Calu3 (cell line): ENCODE results near the gene ANK2. TPM values are rescaled to one million over a fixed set of nuclear protein-coding genes. Genes with fewer than 3 reads are reported as not detected.
A peak's percentile ranks its signal among the peaks of the same experiment; 100 is the strongest.
"Not testable (repeated sequence)": the region's sequence is repeated elsewhere in the genome, so short reads cannot be mapped to it uniquely, and the experiment has no call there.

Source experiments
- BruUV-seq: library from RNA; stranded (reverse); fragments of 400-500 nt; replicated peaks from 2 replicates; lab custom pipeline; 2021; lab: Mats Ljungman, UMichigan
- CTCF ChIA-PET: fragments of 300-600 bp; sonication (Branson Sonifier 250); formaldehyde crosslinking; loops from one replicate; lab custom pipeline; 2022; ENCODE audit warnings: antibody characterized with exemption; lab: Charles Lee
- DNase-seq: peaks from one replicate; pipeline ENCODE4 v3.0.0; 2022
- H3K27ac Mint-ChIP-seq: one replicate; pipeline ENCODE4 v1.8.0; 2022; ENCODE audit warnings: mixed read lengths; ENCODE audit not compliant: unreplicated experiment
- H3K27me3 Mint-ChIP-seq: one replicate; pipeline ENCODE4 v1.8.0; 2022; ENCODE audit warnings: mixed read lengths; ENCODE audit not compliant: unreplicated experiment
- H3K36me3 Mint-ChIP-seq: one replicate; pipeline ENCODE4 v1.8.0; 2022; ENCODE audit warnings: mild to moderate bottlenecking, moderate library complexity, mixed read lengths; ENCODE audit not compliant: insufficient read depth, unreplicated experiment
- H3K4me1 Mint-ChIP-seq: one replicate; pipeline ENCODE4 v1.8.0; 2022; ENCODE audit warnings: mild to moderate bottlenecking, low read depth, mixed read lengths; ENCODE audit not compliant: unreplicated experiment
- H3K4me3 Mint-ChIP-seq: one replicate; pipeline ENCODE4 v1.8.0; 2022; ENCODE audit warnings: mild to moderate bottlenecking, low read depth, moderate library complexity, mixed read lengths; ENCODE audit not compliant: unreplicated experiment
- H3K9me3 Mint-ChIP-seq: one replicate; pipeline ENCODE4 v1.8.0; 2022; ENCODE audit warnings: low read depth, mixed read lengths; ENCODE audit not compliant: unreplicated experiment
- intact Hi-C: fragments of 100-400 bp; cut with micrococcal nuclease; formaldehyde crosslinking; loops from one replicate; pipeline ENCODE4 v1.10.0; 2022; ENCODE audit not compliant: unreplicated experiment
- total RNA-seq: library from RNA; stranded (reverse); gene quantifications from 2 replicates; pipeline ENCODE4 v1.2.3, GENCODE V29; 2022
- TF ChIP-seq, protein P1 (sequence below): fragments of 200-600 bp; IDR thresholded peaks from one replicate; pipeline ENCODE4 v1.8.0; 2022; ENCODE audit warnings: antibody characterized with exemption; ENCODE audit not compliant: unreplicated experiment

Gene ANK2
- total RNA-seq, 1 experiment from 2014 or later = 4.1 TPM

DNA sequence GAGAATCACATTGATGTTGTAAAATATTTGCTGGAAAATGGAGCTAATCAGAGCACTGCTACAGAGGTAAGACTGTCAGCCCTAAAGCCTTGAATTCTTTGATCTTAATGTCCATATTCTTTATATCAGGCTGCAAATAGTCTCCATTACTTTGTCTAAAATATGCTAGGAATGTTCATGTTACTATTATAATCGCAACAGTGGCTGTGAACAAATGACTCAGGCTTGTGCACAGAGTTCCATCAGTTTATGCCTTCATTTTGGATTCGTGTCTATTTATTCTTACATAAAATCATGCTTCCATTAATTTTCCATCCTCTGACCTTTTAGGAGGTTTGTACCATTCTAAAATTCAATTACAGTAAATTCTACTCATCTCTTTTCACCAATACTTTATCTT is 182.7 kb downstream of the ANK2 start:
- H3K27me3 Mint-ChIP-seq = no peaks in the 10 kb centered on the region
- CTCF ChIA-PET = no interaction called here
- H3K27ac Mint-ChIP-seq = no peak overlapping the region
- no peaks in the 10 kb centered on the region for H3K9me3 Mint-ChIP-seq
- TF ChIP-seq, protein P1, sequence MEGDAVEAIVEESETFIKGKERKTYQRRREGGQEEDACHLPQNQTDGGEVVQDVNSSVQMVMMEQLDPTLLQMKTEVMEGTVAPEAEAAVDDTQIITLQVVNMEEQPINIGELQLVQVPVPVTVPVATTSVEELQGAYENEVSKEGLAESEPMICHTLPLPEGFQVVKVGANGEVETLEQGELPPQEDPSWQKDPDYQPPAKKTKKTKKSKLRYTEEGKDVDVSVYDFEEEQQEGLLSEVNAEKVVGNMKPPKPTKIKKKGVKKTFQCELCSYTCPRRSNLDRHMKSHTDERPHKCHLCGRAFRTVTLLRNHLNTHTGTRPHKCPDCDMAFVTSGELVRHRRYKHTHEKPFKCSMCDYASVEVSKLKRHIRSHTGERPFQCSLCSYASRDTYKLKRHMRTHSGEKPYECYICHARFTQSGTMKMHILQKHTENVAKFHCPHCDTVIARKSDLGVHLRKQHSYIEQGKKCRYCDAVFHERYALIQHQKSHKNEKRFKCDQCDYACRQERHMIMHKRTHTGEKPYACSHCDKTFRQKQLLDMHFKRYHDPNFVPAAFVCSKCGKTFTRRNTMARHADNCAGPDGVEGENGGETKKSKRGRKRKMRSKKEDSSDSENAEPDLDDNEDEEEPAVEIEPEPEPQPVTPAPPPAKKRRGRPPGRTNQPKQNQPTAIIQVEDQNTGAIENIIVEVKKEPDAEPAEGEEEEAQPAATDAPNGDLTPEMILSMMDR = no peak
- DNase-seq = no peak
- H3K4me1 Mint-ChIP-seq = no peaks in the 10 kb centered on the region
- intact Hi-C loops = no loop called here
- no TSS peak for BruUV-seq
- H3K36me3 Mint-ChIP-seq = peaks cover 5% of the 10 kb centered on the region
- no peak overlapping the region for H3K4me3 Mint-ChIP-seq

DNA sequence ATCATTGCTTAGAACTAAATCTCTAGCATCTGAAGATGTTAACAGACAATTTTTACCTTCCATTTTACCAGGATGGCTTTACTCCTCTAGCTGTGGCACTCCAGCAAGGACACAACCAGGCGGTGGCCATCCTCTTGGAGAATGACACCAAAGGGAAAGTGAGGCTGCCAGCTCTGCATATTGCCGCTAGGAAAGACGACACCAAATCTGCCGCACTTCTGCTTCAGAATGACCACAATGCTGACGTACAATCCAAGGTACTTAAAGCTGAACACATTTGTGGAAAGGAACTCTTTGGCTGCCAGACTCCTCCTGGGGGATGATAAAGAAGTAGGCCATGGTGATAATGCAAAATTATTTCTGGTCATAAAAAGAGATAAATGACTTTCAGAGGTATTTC is 187.5 kb downstream of the ANK2 start:
- no peaks in the 10 kb centered on the region for H3K27me3 Mint-ChIP-seq
- DNase-seq = no peak
- intact Hi-C loops = no loop called here
- CTCF ChIA-PET = no interaction called here
- H3K4me3 Mint-ChIP-seq = no peak overlapping the region
- BruUV-seq = no TSS peak
- H3K4me1 Mint-ChIP-seq = no peaks in the 10 kb centered on the region
- no peaks in the 10 kb centered on the region for H3K36me3 Mint-ChIP-seq
- no peaks in the 10 kb centered on the region for H3K9me3 Mint-ChIP-seq
- TF ChIP-seq, protein P1 = no peak
- no peak overlapping the region for H3K27ac Mint-ChIP-seq

DNA sequence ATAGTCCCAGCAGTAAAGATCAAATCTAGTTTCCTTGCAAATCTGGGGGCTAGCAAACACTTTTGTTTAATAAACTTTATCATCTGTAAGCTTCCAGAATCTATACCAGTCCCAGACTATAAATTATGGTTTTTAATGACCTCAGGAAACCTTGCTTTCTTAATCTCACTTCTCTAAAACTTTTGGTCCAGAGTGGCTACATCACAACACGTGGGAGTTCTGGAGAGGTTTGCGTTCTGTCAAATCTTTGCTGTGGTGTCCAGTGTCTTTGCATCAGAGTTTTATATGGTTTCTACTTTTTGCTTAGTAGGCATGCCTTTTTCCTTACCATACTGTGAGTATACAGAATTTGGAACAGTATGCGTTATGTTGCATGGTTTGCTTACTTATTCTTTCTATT is 193.9 kb downstream of the ANK2 start:
- H3K4me1 Mint-ChIP-seq = no peaks in the 10 kb centered on the region
- no peaks in the 10 kb centered on the region for H3K36me3 Mint-ChIP-seq
- H3K9me3 Mint-ChIP-seq = no peaks in the 10 kb centered on the region
- no peaks in the 10 kb centered on the region for H3K27me3 Mint-ChIP-seq
- intact Hi-C loops = no loop called here
- CTCF ChIA-PET = no interaction called here
- TF ChIP-seq, protein P1 = no peak
- H3K4me3 Mint-ChIP-seq = no peak overlapping the region
- no peak for DNase-seq
- no peak overlapping the region for H3K27ac Mint-ChIP-seq
- BruUV-seq = no TSS peak

DNA sequence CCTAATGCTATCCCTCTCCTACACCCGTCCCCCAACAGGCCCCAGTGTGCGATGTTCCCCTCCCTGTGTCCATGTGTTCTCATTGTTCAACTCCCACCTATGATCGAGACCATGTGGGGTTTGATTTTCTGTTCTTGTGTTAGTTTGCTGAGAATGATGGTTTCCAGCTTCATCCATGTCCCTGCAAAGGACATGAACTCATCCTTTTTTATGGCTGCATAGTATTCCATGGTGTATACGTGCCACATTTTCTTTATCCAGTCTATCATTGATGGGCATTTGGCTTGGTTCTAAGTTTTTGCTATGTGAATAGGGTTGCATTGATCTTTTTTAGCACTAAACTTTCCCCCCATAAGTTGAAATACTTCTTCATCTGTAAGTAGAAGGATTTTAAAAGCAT is 195.3 kb downstream of the ANK2 start:
- H3K27ac Mint-ChIP-seq, H3K4me3 Mint-ChIP-seq, intact Hi-C loops, DNase-seq, H3K9me3 Mint-ChIP-seq, H3K36me3 Mint-ChIP-seq, H3K4me1 Mint-ChIP-seq, BruUV-seq, CTCF ChIA-PET, H3K27me3 Mint-ChIP-seq: not testable (repeated sequence)

DNA sequence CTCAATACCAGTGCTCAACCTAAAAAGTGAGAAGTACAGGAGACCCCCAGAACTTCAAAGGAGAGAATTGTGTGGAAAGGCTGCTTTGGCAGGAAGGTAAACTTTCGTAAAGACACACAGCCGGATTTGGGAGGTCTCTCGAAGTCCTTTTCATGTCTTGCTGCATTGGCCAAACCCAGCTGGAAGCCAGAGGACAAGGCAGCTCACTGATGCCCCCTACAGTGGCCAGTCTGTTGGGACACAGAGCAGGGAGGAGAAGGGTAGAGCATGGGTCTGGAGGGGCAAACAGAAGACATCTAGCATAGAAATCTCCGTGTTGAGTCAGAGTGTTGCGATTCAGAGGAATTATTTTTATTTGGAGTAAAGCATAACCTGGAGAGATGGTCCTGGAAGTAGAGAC is 198.9 kb downstream of the ANK2 start:
- CTCF ChIA-PET = no interaction called here
- H3K27me3 Mint-ChIP-seq = no peaks in the 10 kb centered on the region
- BruUV-seq = no TSS peak
- H3K27ac Mint-ChIP-seq = no peak overlapping the region
- DNase-seq = peak; percentile 8
- H3K4me1 Mint-ChIP-seq = no peaks in the 10 kb centered on the region
- H3K9me3 Mint-ChIP-seq = no peaks in the 10 kb centered on the region
- H3K36me3 Mint-ChIP-seq = no peaks in the 10 kb centered on the region
- TF ChIP-seq, protein P1 = no peak
- intact Hi-C loops = loop anchor here (1.0 kb wide), 1 partner anchor 142 kb away; no protein-coding TSS in a partner anchor
- no peak overlapping the region for H3K4me3 Mint-ChIP-seq
